NK-92 (cell line): Measurements from ENCODE around the gene POLR3G.

Experiments
- DNase-seq: peaks from one replicate; lab custom pipeline; 2025; ENCODE audit not compliant: unreplicated experiment; lab: John Stamatoyannopoulos, UW

The POLR3G gene

GRCh38 chr5:90495146-90495545 lies 20.5 kb downstream of the POLR3G start:
- no peak for DNase-seq

- DNase-seq = no peak
These were observed 28.9 kb downstream of the POLR3G start for GRCh38 chr5:90503596-90503995.

GRCh38 chr5:90504743-90505142 lies 30.1 kb downstream of the POLR3G start:
- no peak for DNase-seq

GRCh38 chr5:90506221-90506620 lies 31.6 kb downstream of the POLR3G start:
- DNase-seq = no peak

- no peak for DNase-seq
These were observed 35.8 kb downstream of the POLR3G start for GRCh38 chr5:90510438-90510837.

- DNase-seq = no peak
These were observed 39.9 kb downstream of the POLR3G start for GRCh38 chr5:90514520-90514919.

GRCh38 chr5:90518661-90519060 lies 44.0 kb downstream of the POLR3G start:
- DNase-seq = no peak

- no peak for DNase-seq
These were observed 44.4 kb downstream of the POLR3G start for GRCh38 chr5:90519081-90519480.

GRCh38 chr5:90528601-90529193 lies 54.0 kb downstream of the POLR3G start:
- DNase-seq = no peak

GRCh38 chr5:90529194-90529938 lies 54.7 kb downstream of the POLR3G start, which contains the start of gene LYSMD3:
Gene LYSMD3 (minus strand): TSS chr5:90529584. CDS start chr5:90525289, 4,295 bp downstream.
- peak; percentile 77 for DNase-seq

GRCh38 chr5:90529939-90530677 lies 55.4 kb downstream of the POLR3G start:
- DNase-seq = no peak

GRCh38 chr5:90530736-90531487 lies 56.2 kb downstream of the POLR3G start:
- no peak for DNase-seq

GRCh38 chr5:90533794-90534193 lies 59.1 kb downstream of the POLR3G start:
- no peak for DNase-seq

GRCh38 chr5:90534922-90535321 lies 60.3 kb downstream of the POLR3G start:
- no peak for DNase-seq

- DNase-seq = no peak
These were observed 68.3 kb downstream of the POLR3G start for GRCh38 chr5:90542827-90543519.

GRCh38 chr5:90545511-90545910 lies 70.8 kb downstream of the POLR3G start:
- DNase-seq = no peak

- no peak for DNase-seq
These were observed 71.7 kb downstream of the POLR3G start for GRCh38 chr5:90546216-90546837.

GRCh38 chr5:90547072-90547536 lies 72.4 kb downstream of the POLR3G start:
- DNase-seq = no peak

- no peak for DNase-seq
These were observed 73.5 kb downstream of the POLR3G start for GRCh38 chr5:90548069-90548593.

GRCh38 chr5:90549223-90549622 lies 74.6 kb downstream of the POLR3G start:
- no peak for DNase-seq
